ENCODE data around the gene SEMA4B.
A peak's percentile ranks its signal among the peaks of the same experiment; 100 is the strongest.

Gene SEMA4B

GRCh38 chr15:90225504-90226234, 24.5 kb downstream of the SEMA4B start:
- DNase-seq (ENCODE audit: low read depth in 2 of 2) = no peak

- DNase-seq (ENCODE audit: low read depth in 2 of 2) = no peak
These were observed 26.2 kb downstream of the SEMA4B start for GRCh38 chr15:90227336-90227735.

- no peak for DNase-seq (ENCODE audit: low read depth in 2 of 2)
These were observed 27.0 kb downstream of the SEMA4B start for GRCh38 chr15:90227816-90228772.

GRCh38 chr15:90228960-90229359, 27.8 kb downstream of the SEMA4B start:
- DNase-seq (ENCODE audit: low read depth in 2 of 2) = no peak

GRCh38 chr15:90230071-90230494, 29.0 kb downstream of the SEMA4B start:
- DNase-seq (ENCODE audit: low read depth in 2 of 2) = no peak

GRCh38 chr15:90230610-90231009, 29.5 kb downstream of the SEMA4B start:
- DNase-seq (ENCODE audit: low read depth in 2 of 2) = no peak

- DNase-seq (ENCODE audit: low read depth in 2 of 2) = peak; percentile 48 to 53
These were observed 30.2 kb downstream of the SEMA4B start for GRCh38 chr15:90231028-90232017.

- DNase-seq (ENCODE audit: low read depth in 2 of 2) = no peak
These were observed 31.1 kb downstream of the SEMA4B start for GRCh38 chr15:90232196-90232595.

GRCh38 chr15:90232941-90233386, 31.8 kb downstream of the SEMA4B start:
- DNase-seq (ENCODE audit: low read depth in 2 of 2) = no peak

- peak; percentile 95 to 97 for DNase-seq (ENCODE audit: low read depth in 2 of 2)
These were observed 32.4 kb downstream of the SEMA4B start, which contains the start of gene CIB1 for GRCh38 chr15:90233387-90234095. CIB1 (minus strand) TSS chr15:90233941; CDS start chr15:90233885, 56 bp downstream.

- DNase-seq (ENCODE audit: low read depth in 2 of 2) = no peak
These were observed 33.2 kb downstream of the SEMA4B start, which contains the start of gene GDPGP1 for GRCh38 chr15:90234096-90234988. GDPGP1 (plus strand) TSS chr15:90234209; CDS start chr15:90240909, 6,700 bp downstream.

- no peak for DNase-seq (ENCODE audit: low read depth in 2 of 2)
These were observed 38.2 kb downstream of the SEMA4B start for GRCh38 chr15:90239371-90239770.

GRCh38 chr15:90240856-90241255, 39.7 kb downstream of the SEMA4B start:
- DNase-seq (ENCODE audit: low read depth in 2 of 2) = no peak

GRCh38 chr15:90241343-90242192, 40.4 kb downstream of the SEMA4B start:
- DNase-seq (ENCODE audit: low read depth in 2 of 2) = no peak

GRCh38 chr15:90243943-90244639, 43.0 kb downstream of the SEMA4B start:
- DNase-seq (ENCODE audit: low read depth in 2 of 2) = no peak

- no peak for DNase-seq (ENCODE audit: low read depth in 2 of 2)
These were observed 47.7 kb downstream of the SEMA4B start for GRCh38 chr15:90248789-90249202.

- peak; percentile 39 to 48 for DNase-seq (ENCODE audit: low read depth in 2 of 2)
These were observed 48.2 kb downstream of the SEMA4B start, which contains the start of gene TTLL13 for GRCh38 chr15:90249203-90249863. TTLL13 (plus strand) TSS chr15:90249556; CDS start chr15:90250631, 1,075 bp downstream.

Measured in stimulated activated CD8-positive, alpha-beta memory T cell treated with anti-CD3 and anti-CD28 coated beads, Interleukin-15, amount 100 ng/mL, for 4 hours (primary cell).